Measurements from ENCODE around the gene NPAS3.

The NPAS3 gene

GRCh38 chr14:32998433-32998832 is 59.8 kb downstream of the NPAS3 start:
- DNase-seq, result peak in 1 of 2 donors; percentile 13
- Histone ChIP-seq H3K79me1 (ENCODE audit: low read length) (no peaks in the 10 kb centered on the region), H4K8ac (ENCODE audit: low read depth, low read length) (no peak overlapping the region), H2AK5ac (ENCODE audit: low read length) (no peak overlapping the region), H2AFZ (ENCODE audit: insufficient read depth, low read length, poor library complexity) (no peak overlapping the region), H3K9ac (ENCODE audit: low read length) (no peak overlapping the region), H4K91ac (ENCODE audit: low read depth, low read length) (no peak overlapping the region), H3K23ac (ENCODE audit: low read length) (no peak overlapping the region), H3K27me3 (ENCODE audit: insufficient read depth, low read length) (no peaks in the 10 kb centered on the region), H3K4ac (ENCODE audit: low read depth, low read length) (no peak overlapping the region), H2BK5ac (ENCODE audit: low read depth, low read length, poor library complexity) (no peak overlapping the region), H3K18ac (ENCODE audit: low read length) (no peak overlapping the region), H3K14ac (ENCODE audit: low read length) (no peak overlapping the region), H3K36me3 (ENCODE audit: control insufficient read depth in 1 of 2, insufficient read depth in 2 of 2, low read length in 2 of 2) (no peaks in the 10 kb centered on the region), H2BK12ac (ENCODE audit: low read length) (no peak overlapping the region), H3K4me1 (ENCODE audit: control insufficient read depth in 1 of 2, insufficient read depth in 2 of 2, low read length in 2 of 2) (no peaks in the 10 kb centered on the region), H3K9me3 (ENCODE audit: insufficient read depth, low read depth, low read length) (no peaks in the 10 kb centered on the region), H2BK120ac (ENCODE audit: insufficient read depth, low read length, poor library complexity) (no peak overlapping the region), H3K4me3 (ENCODE audit: low read depth, low read length) (no peak overlapping the region), H3K4me2 (ENCODE audit: low read length) (no peak overlapping the region), H3K79me2 (ENCODE audit: control insufficient read depth, insufficient read depth, low read length, poor library complexity) (no peaks in the 10 kb centered on the region), H4K12ac (ENCODE audit: low read depth, low read length) (no peak overlapping the region), H3K27ac (ENCODE audit: low read depth, low read length) (no peak overlapping the region)

GRCh38 chr14:33009673-33010072 is 71.0 kb downstream of the NPAS3 start:
- Histone ChIP-seq H2AK5ac (ENCODE audit: low read length) (no peak overlapping the region), H3K14ac (ENCODE audit: low read length) (no peak overlapping the region), H2AFZ (ENCODE audit: insufficient read depth, low read length, poor library complexity) (no peak overlapping the region), H3K79me2 (ENCODE audit: control insufficient read depth, insufficient read depth, low read length, poor library complexity) (no peaks in the 10 kb centered on the region), H3K4me3 (ENCODE audit: low read depth, low read length) (no peak overlapping the region), H3K27ac (ENCODE audit: low read depth, low read length) (no peak overlapping the region), H3K4me2 (ENCODE audit: low read length) (no peak overlapping the region), H2BK5ac (ENCODE audit: low read depth, low read length, poor library complexity) (no peak overlapping the region), H3K23ac (ENCODE audit: low read length) (no peak overlapping the region), H4K8ac (ENCODE audit: low read depth, low read length) (no peak overlapping the region), H2BK12ac (ENCODE audit: low read length) (no peak overlapping the region), H3K4ac (ENCODE audit: low read depth, low read length) (no peak overlapping the region), H3K9me3 (ENCODE audit: insufficient read depth, low read depth, low read length) (no peaks in the 10 kb centered on the region), H2BK120ac (ENCODE audit: insufficient read depth, low read length, poor library complexity) (no peak overlapping the region), H3K9ac (ENCODE audit: low read length) (no peak overlapping the region), H3K36me3 (ENCODE audit: control insufficient read depth in 1 of 2, insufficient read depth in 2 of 2, low read length in 2 of 2) (no peaks in the 10 kb centered on the region), H4K12ac (ENCODE audit: low read depth, low read length) (no peak overlapping the region), H3K18ac (ENCODE audit: low read length) (no peak overlapping the region), H3K4me1 (ENCODE audit: control insufficient read depth in 1 of 2, insufficient read depth in 2 of 2, low read length in 2 of 2) (no peaks in the 10 kb centered on the region), H3K27me3 (ENCODE audit: insufficient read depth, low read length) (no peaks in the 10 kb centered on the region), H3K79me1 (ENCODE audit: low read length) (no peaks in the 10 kb centered on the region), H4K91ac (ENCODE audit: low read depth, low read length) (no peak overlapping the region)
- WGBS (ENCODE audit: extremely low coverage, insufficient coverage, insufficient read length), result no CpG with 5 or more reads among the region's 3 CpGs
- DNase-seq, result no peak

DNA sequence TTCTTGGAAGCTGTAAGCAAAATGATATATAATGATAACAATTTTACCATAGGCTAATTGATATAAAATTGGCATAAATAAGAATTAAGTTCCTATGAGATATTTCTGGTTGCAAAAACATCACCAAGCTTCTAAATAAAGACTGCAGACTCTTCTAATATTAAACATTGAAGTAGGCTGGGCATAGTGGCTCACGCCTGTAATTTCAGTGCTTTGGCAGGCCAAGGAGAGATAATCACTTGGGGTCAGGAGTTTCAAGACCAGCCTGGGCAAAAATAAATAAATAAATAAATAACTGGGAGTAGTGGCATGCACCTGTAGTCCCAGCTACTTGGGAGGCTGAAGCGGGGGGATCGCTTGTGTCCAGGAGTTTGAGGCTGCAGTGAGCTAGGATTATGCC is 71.8 kb downstream of the NPAS3 start:
- no peak overlapping the region for H3K4ac ChIP-seq (ENCODE audit: low read depth, low read length)
- no peaks in the 10 kb centered on the region for H3K79me1 ChIP-seq (ENCODE audit: low read length)
- no peak overlapping the region for H2BK120ac ChIP-seq (ENCODE audit: insufficient read depth, low read length, poor library complexity)
- no peaks in the 10 kb centered on the region for H3K9me3 ChIP-seq (ENCODE audit: insufficient read depth, low read depth, low read length)
- H4K91ac ChIP-seq (ENCODE audit: low read depth, low read length), result no peak overlapping the region
- no CpG with 5 or more reads among the region's 3 CpGs for WGBS (ENCODE audit: extremely low coverage, insufficient coverage, insufficient read length)
- no peak overlapping the region for H4K8ac ChIP-seq (ENCODE audit: low read depth, low read length)
- H2BK12ac ChIP-seq (ENCODE audit: low read length), result no peak overlapping the region
- H3K27me3 ChIP-seq (ENCODE audit: insufficient read depth, low read length), result no peaks in the 10 kb centered on the region
- no peaks in the 10 kb centered on the region for H3K4me1 ChIP-seq (ENCODE audit: control insufficient read depth in 1 of 2, insufficient read depth in 2 of 2, low read length in 2 of 2)
- H3K36me3 ChIP-seq (ENCODE audit: control insufficient read depth in 1 of 2, insufficient read depth in 2 of 2, low read length in 2 of 2), result no peaks in the 10 kb centered on the region
- H2BK5ac ChIP-seq (ENCODE audit: low read depth, low read length, poor library complexity), result no peak overlapping the region
- H3K27ac ChIP-seq (ENCODE audit: low read depth, low read length), result no peak overlapping the region
- no peak overlapping the region for H4K12ac ChIP-seq (ENCODE audit: low read depth, low read length)
- DNase-seq, result no peak
- no peak overlapping the region for H3K9ac ChIP-seq (ENCODE audit: low read length)
- no peak overlapping the region for H2AFZ ChIP-seq (ENCODE audit: insufficient read depth, low read length, poor library complexity)
- no peak overlapping the region for H2AK5ac ChIP-seq (ENCODE audit: low read length)
- H3K4me3 ChIP-seq (ENCODE audit: low read depth, low read length), result no peak overlapping the region
- H3K23ac ChIP-seq (ENCODE audit: low read length), result no peak overlapping the region
- H3K18ac ChIP-seq (ENCODE audit: low read length), result no peak overlapping the region
- no peak overlapping the region for H3K14ac ChIP-seq (ENCODE audit: low read length)
- H3K79me2 ChIP-seq (ENCODE audit: control insufficient read depth, insufficient read depth, low read length, poor library complexity), result no peaks in the 10 kb centered on the region
- H3K4me2 ChIP-seq (ENCODE audit: low read length), result no peak overlapping the region

DNA sequence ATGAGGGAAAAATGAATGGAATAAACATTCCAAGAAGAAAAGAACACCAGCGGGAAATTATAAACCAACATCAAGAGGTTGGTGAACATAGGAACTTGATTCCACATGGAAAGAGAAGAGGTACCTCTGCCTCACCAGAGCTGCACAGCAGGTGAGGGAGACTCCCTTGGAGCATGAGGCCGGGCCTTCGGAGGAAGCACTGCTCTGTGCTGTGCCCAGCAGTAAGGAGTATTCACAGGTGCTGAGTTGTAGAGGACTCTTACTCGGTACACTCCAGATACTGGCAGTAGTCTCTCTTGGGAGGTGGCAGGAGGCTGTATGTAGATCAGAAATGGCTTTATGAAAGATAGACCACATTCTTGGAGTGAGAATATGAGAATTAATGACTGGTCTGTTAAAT is 76.0 kb downstream of the NPAS3 start:
- no peak overlapping the region for H4K8ac ChIP-seq (ENCODE audit: low read depth, low read length)
- H2AK5ac ChIP-seq (ENCODE audit: low read length), result no peak overlapping the region
- no peaks in the 10 kb centered on the region for H3K79me2 ChIP-seq (ENCODE audit: control insufficient read depth, insufficient read depth, low read length, poor library complexity)
- H2AFZ ChIP-seq (ENCODE audit: insufficient read depth, low read length, poor library complexity), result no peak overlapping the region
- H3K4me1 ChIP-seq (ENCODE audit: control insufficient read depth in 1 of 2, insufficient read depth in 2 of 2, low read length in 2 of 2), result no peaks in the 10 kb centered on the region
- no peak overlapping the region for H2BK5ac ChIP-seq (ENCODE audit: low read depth, low read length, poor library complexity)
- WGBS (ENCODE audit: extremely low coverage, insufficient coverage, insufficient read length), result no CpG with 5 or more reads among the region's 4 CpGs
- no peaks in the 10 kb centered on the region for H3K36me3 ChIP-seq (ENCODE audit: control insufficient read depth in 1 of 2, insufficient read depth in 2 of 2, low read length in 2 of 2)
- no peak overlapping the region for H4K12ac ChIP-seq (ENCODE audit: low read depth, low read length)
- no peak overlapping the region for H3K4me2 ChIP-seq (ENCODE audit: low read length)
- H3K27me3 ChIP-seq (ENCODE audit: insufficient read depth, low read length), result no peaks in the 10 kb centered on the region
- no peak overlapping the region for H3K9ac ChIP-seq (ENCODE audit: low read length)
- H3K27ac ChIP-seq (ENCODE audit: low read depth, low read length), result no peak overlapping the region
- no peak overlapping the region for H3K4me3 ChIP-seq (ENCODE audit: low read depth, low read length)
- H2BK12ac ChIP-seq (ENCODE audit: low read length), result no peak overlapping the region
- no peak overlapping the region for H2BK120ac ChIP-seq (ENCODE audit: insufficient read depth, low read length, poor library complexity)
- H3K14ac ChIP-seq (ENCODE audit: low read length), result no peak overlapping the region
- no peak overlapping the region for H3K18ac ChIP-seq (ENCODE audit: low read length)
- no peak for DNase-seq
- no peak overlapping the region for H4K91ac ChIP-seq (ENCODE audit: low read depth, low read length)
- no peaks in the 10 kb centered on the region for H3K9me3 ChIP-seq (ENCODE audit: insufficient read depth, low read depth, low read length)
- no peaks in the 10 kb centered on the region for H3K79me1 ChIP-seq (ENCODE audit: low read length)
- no peak overlapping the region for H3K4ac ChIP-seq (ENCODE audit: low read depth, low read length)
- no peak overlapping the region for H3K23ac ChIP-seq (ENCODE audit: low read length)

Data from trophoblast cell (in vitro differentiated cells and primary cell).